Sigmoid colon (tissue), 7 donors: ENCODE data around the gene CENPP. TPM values are rescaled to one million over a fixed set of nuclear protein-coding genes. Genes with fewer than 3 reads are reported as not detected.

Experiments
- DNase-seq: peaks from one replicate; pipeline ENCODE4 v3.0.0-alpha.2; 2019
- H3K27ac ChIP-seq, 4 donors: fragments of 200-600 bp; sonication (generic); one replicate each; pipeline ENCODE4 v1.5.1; 2016 to 2019; ENCODE audit warnings: mild to moderate bottlenecking in 1 of 4
- H3K27me3 ChIP-seq, 3 donors: fragments of 200-600 bp; sonication (generic); one replicate each; pipeline ENCODE4 v1.5.1; 2019; ENCODE audit warnings: mild to moderate bottlenecking in 1 of 3
- H3K36me3 ChIP-seq, 4 donors: fragments of 200-600 bp; sonication (generic); one replicate each; pipeline ENCODE4 v1.5.1; 2016 to 2019
- H3K4me1 ChIP-seq, 4 donors: fragments of 200-600 bp; sonication (generic); one replicate each; pipeline ENCODE4 v1.5.1; 2017 to 2019
- H3K4me3 ChIP-seq, 4 donors: fragments of 200-600 bp; sonication (generic); one replicate each; pipeline ENCODE4 v1.5.1; 2017 to 2019; ENCODE audit warnings: mild to moderate bottlenecking in 2 of 4, moderate library complexity in 1 of 4
- H3K9me3 ChIP-seq, 4 donors: fragments of 200-600 bp in 3 of 4; sonication (generic) in 3 of 4; one replicate each; pipeline versions ENCODE4 v1.5.1 to v1.6.1; 2013 to 2019
- CTCF ChIP-seq, 4 experiments: fragments of 450-650 bp in 3 of 4; fragments of 200-600 bp in 1 of 4; IDR thresholded peaks; one replicate each; pipeline ENCODE4 v1.5.1; 2016 to 2019; ENCODE audit warnings: antibody characterized with exemption in 4 of 4, mild to moderate bottlenecking in 3 of 4, moderate library complexity in 2 of 4
- EP300 ChIP-seq, 4 donors: sonication (generic); formaldehyde crosslinking; IDR thresholded peaks; one replicate each; pipeline ENCODE4 v1.6.1; 2017; ENCODE audit warnings: antibody characterized with exemption in 4 of 4
- POLR2A ChIP-seq, 2 donors: fragments of 450-650 bp; IDR thresholded peaks; one replicate each; pipeline ENCODE4 v1.6.1; 2016; ENCODE audit warnings: antibody characterized with exemption in 2 of 2, mild to moderate bottlenecking in 2 of 2, moderate library complexity in 2 of 2
- POLR2AphosphoS5 ChIP-seq, 4 donors: sonication (generic); formaldehyde crosslinking; IDR thresholded peaks; one replicate each; pipeline ENCODE4 v1.6.1; 2017; ENCODE audit warnings: antibody characterized with exemption in 4 of 4
- WGBS, 2 donors: extraction: QIAGEN DNeasy Blood & Tissue Kit; methylation state at CpG; one replicate each; pipeline ENCODE4 v1.1.7; 2013; 5-methylcytosine and 5-hydroxymethylcytosine counted together
- intact Hi-C: fragments of 100-400 bp; cut with DNase I; formaldehyde crosslinking; loops from one replicate; pipeline ENCODE4 v1.15.1; 2023
- polyA plus RNA-seq, 3 donors: library from polyadenylated mRNA; stranded (reverse); fragments of 200-250 nt; gene quantifications; one replicate each; pipeline ENCODE4 v1.2.3, GENCODE V29; 2013
- total RNA-seq, 4 donors: library from RNA; depleted of rRNA; stranded (reverse); fragments of >200 nt; gene quantifications; one replicate each; pipeline ENCODE4 v1.1.0, GENCODE V29; 2016
- donor health status: healthy with polysubstance abuse.
- donor health status: Bipolar disorder and iron deficiency.
- donor health status: healthy.

Gene CENPP
- total and polyA plus RNA-seq, 7 donors, result 0.60 to 11.9 (median 2.4) TPM

DNA sequence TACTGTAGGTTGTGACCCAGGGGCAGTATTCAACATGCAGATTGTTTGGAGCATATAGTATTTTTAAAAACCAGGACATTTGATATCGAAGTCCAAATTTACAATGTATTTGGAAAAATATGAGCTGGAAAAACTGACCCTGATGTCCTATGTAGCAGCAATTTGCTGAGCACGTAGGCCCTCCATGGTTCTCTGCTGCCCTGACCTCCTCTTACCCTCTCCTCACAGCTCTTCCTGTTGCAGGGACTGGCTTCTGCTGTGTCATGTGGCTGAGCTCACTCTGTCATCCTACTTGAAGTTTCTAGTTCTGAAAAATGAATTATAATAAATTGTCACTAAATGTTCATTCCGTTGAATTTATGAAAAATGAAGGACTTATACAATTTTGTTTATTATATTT is 160.6 kb downstream of the CENPP start:
- Histone ChIP-seq H3K9me3 (no peaks in the 10 kb centered on the region), H3K27me3 (no peaks in the 10 kb centered on the region), H3K27ac (no peak overlapping the region), H3K4me1 (peaks cover 0 to 70% (median 41%) of the 10 kb centered on the region in 4 donors), H3K36me3 (no peaks in the 10 kb centered on the region), H3K4me3 (no peak overlapping the region)
- no peak for TF ChIP-seq POLR2AphosphoS5 (IDR thresholded peaks at IDR 0.05)
- TF ChIP-seq POLR2A (IDR thresholded peaks at IDR 0.05), result no peak
- TF ChIP-seq EP300 (IDR thresholded peaks at IDR 0.05), result no peak
- TF ChIP-seq CTCF (IDR thresholded peaks at IDR 0.05), result no peak
- intact Hi-C loops, result loop anchor here (5.0 kb wide), 1 partner anchor 121 kb away; no protein-coding TSS in a partner anchor
- DNase-seq, result no peak
- WGBS, 2 donors, result 83 to 95% methylated on average over 3 of the region's 3 CpGs

DNA sequence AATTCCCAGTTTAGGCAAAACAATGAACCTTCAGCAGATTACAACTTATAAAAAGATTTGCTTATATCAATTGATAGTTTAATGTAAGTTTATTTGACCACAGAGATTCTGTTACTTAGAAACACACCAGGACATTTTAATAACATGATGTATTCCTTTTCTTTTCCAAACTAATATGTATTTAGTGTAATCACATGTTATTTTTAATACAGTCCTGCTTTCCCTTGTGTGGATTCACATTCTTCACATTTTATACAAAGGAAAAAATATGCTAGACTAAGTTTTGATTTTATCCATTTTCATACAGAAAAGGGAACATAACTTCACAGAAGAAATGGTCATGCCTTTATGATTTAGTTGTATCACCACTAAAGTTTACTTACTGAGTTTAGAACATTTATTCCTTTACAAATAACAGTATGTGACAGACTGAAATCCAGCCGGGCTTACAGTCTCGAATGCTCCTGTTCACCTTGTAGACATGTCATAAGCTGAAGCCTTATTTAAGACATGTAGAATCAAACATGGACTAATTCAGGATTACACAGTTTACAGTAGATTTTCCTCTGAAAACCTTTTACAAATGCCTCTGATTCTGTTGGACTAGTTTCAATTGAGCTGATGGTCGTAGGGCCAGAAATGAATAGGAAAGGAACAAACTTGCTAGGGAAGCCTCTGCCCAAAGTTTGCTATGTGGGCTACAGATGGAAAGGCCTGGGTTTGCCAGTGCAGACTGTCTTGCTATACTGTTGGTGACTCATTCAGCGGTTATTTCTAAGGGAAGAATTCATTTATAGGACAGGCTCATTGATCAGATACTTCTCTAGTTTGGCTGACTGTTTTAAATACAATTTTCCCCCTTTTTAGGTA is 163.2 kb downstream of the CENPP start:
- Histone ChIP-seq H3K4me3 (no peak overlapping the region), H3K27ac (peak overlapping the region; percentile 30 to 78 (median 64)), H3K27me3 (no peaks in the 10 kb centered on the region), H3K9me3 (no peaks in the 10 kb centered on the region), H3K4me1 (peaks cover 0 to 69% (median 39%) of the 10 kb centered on the region in 4 donors), H3K36me3 (no peaks in the 10 kb centered on the region)
- no peak for DNase-seq
- intact Hi-C loops, result loop anchor here (5.0 kb wide), 1 partner anchor 118 kb away; no protein-coding TSS in a partner anchor
- WGBS, 2 donors, result 71 to 82% methylated on average over 4 of the region's 4 CpGs
- TF ChIP-seq POLR2AphosphoS5 (IDR thresholded peaks at IDR 0.05) (no peak), CTCF (IDR thresholded peaks at IDR 0.05) (no peak), EP300 (IDR thresholded peaks at IDR 0.05) (no peak)

DNA sequence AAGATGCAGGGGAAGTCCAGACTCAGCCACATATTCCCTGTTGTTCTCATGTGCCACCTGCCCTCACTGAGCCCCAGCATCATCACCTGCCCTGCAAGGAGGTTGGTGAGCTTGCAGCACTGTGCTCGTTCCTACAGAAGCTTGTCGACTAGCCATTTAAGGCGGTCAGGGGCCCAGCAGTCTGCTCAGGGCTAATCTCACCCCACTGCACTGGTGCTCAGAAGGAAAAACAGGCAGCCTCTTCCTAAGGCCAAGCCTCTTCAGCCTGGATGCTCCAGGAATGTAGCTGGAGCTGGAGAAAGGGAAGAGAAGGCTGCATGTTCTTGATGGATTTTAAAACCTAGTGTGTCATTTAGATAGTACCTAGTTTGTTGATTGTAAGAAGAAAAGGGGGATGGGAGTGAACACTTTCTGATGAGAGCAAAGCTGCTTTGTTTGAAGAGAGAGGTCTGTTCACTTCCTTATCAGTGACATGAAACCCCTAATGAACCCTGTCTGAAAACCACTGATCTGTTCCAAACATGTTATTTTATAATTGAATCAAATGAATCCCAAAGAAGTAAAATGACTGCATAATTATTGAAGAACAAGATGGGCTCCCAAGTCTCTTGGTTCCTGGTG is 167.1 kb downstream of the CENPP start:
- no peak for DNase-seq
- 76 to 90% methylated on average over 3 of the region's 3 CpGs for WGBS, 2 donors
- no peaks in the 10 kb centered on the region for H3K27me3 ChIP-seq
- H3K4me1 ChIP-seq, result peaks cover 0 to 74% (median 39%) of the 10 kb centered on the region in 4 donors
- no peak overlapping the region for H3K4me3 ChIP-seq
- intact Hi-C loops, result no loop called here
- no peaks in the 10 kb centered on the region for H3K36me3 ChIP-seq
- H3K27ac ChIP-seq, result peak overlapping the region in 3 of 4 donors; percentile 16 to 65 (median 58)
- no peak for TF ChIP-seq CTCF (IDR thresholded peaks at IDR 0.05)
- no peak for TF ChIP-seq POLR2AphosphoS5 (IDR thresholded peaks at IDR 0.05)
- TF ChIP-seq EP300 (IDR thresholded peaks at IDR 0.05), result no peak
- no peak for TF ChIP-seq POLR2A (IDR thresholded peaks at IDR 0.05)
- no peaks in the 10 kb centered on the region for H3K9me3 ChIP-seq

DNA sequence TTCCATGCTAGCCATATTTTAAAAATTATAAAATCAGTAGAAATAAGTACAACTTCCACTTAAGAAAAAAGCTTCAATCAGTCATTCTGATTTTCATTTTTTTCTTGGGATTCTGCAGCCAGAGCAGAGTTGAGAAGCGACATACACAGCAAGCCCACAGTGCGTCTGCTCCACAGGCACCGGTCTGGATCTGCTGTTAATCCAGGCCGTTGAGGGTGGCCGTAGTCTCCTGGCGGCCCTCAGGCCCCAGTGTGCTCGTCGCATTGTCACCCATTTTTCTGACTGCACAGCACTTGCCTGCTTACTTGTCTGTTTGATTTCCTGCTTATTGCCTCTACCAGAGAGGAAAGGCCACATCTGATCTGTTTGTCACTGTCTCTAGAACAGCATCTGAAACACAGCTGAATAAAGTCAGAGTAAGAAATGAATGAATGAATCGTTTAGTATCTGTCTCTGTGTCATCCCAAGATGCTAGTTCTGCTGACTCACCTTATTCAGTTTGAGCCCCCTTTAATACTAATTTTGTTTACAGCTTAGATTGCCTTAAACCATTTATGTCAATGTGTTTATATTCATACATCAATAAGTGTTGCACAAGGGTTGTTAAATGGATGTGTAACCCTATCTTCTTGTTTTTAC is 168.1 kb downstream of the CENPP start:
- WGBS, 2 donors, result 89 to 90% methylated on average over 9 of the region's 9 CpGs
- no peaks in the 10 kb centered on the region for H3K27me3 ChIP-seq
- intact Hi-C loops, result no loop called here
- H3K4me3 ChIP-seq, result no peak overlapping the region
- no peak for DNase-seq
- peaks cover 0 to 73% (median 33%) of the 10 kb centered on the region in 4 donors for H3K4me1 ChIP-seq
- TF ChIP-seq CTCF (IDR thresholded peaks at IDR 0.05) (no peak), EP300 (IDR thresholded peaks at IDR 0.05) (no peak), POLR2AphosphoS5 (IDR thresholded peaks at IDR 0.05) (no peak), POLR2A (IDR thresholded peaks at IDR 0.05) (no peak)
- no peaks in the 10 kb centered on the region for H3K9me3 ChIP-seq
- peak overlapping the region in 2 of 4 donors; percentile 58 to 65 for H3K27ac ChIP-seq
- H3K36me3 ChIP-seq, result no peaks in the 10 kb centered on the region
